ENCODE results near the gene ULK4. TPM values are rescaled to one million over a fixed set of nuclear protein-coding genes. Genes with fewer than 3 reads are reported as not detected.

ULK4 gene
- polyA plus RNA-seq, 1 of the 3 experiments (the other 2 are of a cell fraction) = 6.2 TPM

DNA sequence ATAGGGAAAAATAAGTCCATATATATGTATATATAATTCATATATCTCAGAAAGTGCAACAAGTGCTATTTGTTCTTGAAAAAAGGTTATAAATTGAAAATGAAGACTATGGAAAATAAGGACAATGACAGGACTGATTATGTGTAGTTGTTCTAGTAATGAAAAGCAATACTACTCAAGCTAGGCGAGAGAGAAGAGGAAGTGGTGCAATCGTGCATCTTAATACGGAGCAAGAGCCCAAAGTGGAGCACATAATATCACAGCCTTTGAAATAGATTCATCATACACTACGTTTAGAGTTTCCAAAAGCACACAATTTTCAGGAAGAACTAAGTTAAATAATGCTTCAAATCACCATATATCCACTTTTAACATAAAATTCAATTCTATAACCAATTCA is 87.9 kb downstream of the ULK4 start:
- H3K4me3 ChIP-seq (ENCODE audit: low read depth in 2 of 2, low read length in 1 of 2) = no peak overlapping the region
- no peak overlapping the region for H3K27ac ChIP-seq (ENCODE audit: low read depth in 2 of 2, low read length in 1 of 2)
- no peak for DNase-seq
- H3K27me3 ChIP-seq (ENCODE audit: insufficient read depth) = no peaks in the 10 kb centered on the region
- ChIA-PET CTCF (interaction anchor here (13.5 kb wide), 1 partner anchor 1292 kb away, joined by 136 read pairs; no protein-coding TSS in a partner anchor), POLR2A (no interaction called here)
- no peaks in the 10 kb centered on the region for H3K4me1 ChIP-seq (ENCODE audit: control insufficient read depth in 1 of 2, insufficient read depth in 2 of 2, low read depth in 1 of 2, low read length in 1 of 2)
- H4K20me1 ChIP-seq (ENCODE audit: insufficient read depth) = no peaks in the 10 kb centered on the region
- H3F3A ChIP-seq (replicated peaks; ENCODE audit: insufficient read depth) = no peaks in the 10 kb centered on the region
- H3K9me3 ChIP-seq = no peaks in the 10 kb centered on the region
- no peaks in the 10 kb centered on the region for H3K79me2 ChIP-seq (ENCODE audit: insufficient read depth)
- no peak overlapping the region for H3K4me2 ChIP-seq
- H2AFZ ChIP-seq (ENCODE audit: low read depth) = no peak overlapping the region
- H3K9me2 ChIP-seq = no peaks in the 10 kb centered on the region
- TF ChIP-seq FOXJ3 (CRISPR knock-in tag; IDR thresholded peaks at IDR 0.05) = no peak
- no peak overlapping the region for H3K9ac ChIP-seq
- peaks cover 0 to 10% of the 10 kb centered on the region in 2 experiments for H3K36me3 ChIP-seq (replicated peaks in 1 of 2; ENCODE audit: control insufficient read depth in 1 of 2, insufficient read depth in 2 of 2, low read length in 1 of 2)
- WGBS (ENCODE audit: low lambda C conversion rate) = 88% methylated on average over 4 of the region's 4 CpGs

DNA sequence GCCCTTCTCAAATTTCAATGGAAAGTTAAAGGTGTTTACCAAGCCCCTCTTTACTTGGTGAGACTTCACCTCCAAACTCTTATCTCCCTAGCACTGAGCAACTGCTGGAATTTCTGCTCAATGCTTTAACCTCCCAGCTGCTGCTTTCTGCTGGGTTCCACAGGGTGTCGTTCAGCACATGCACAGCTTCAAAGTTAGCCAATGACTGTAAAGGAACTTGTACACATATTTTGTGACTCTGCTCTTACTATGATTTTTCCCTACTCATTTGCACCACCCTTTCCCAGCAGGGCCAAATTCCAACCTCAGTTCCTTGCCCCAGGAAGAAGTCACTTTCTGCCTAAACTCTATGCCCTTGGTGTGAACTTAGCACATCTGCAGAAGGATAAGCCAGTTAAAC is 89.7 kb downstream of the ULK4 start:
- CTCF ChIA-PET = interaction anchor here (1.1 to 1.8 kb wide), 2 partner anchors 10 to 1288 kb away, joined by 5 to 7 read pairs; no protein-coding TSS in a partner anchor
- peaks cover 0 to 10% of the 10 kb centered on the region in 2 experiments for H3K36me3 ChIP-seq (replicated peaks in 1 of 2; ENCODE audit: control insufficient read depth in 1 of 2, insufficient read depth in 2 of 2, low read length in 1 of 2)

More for the DNA sequence above, 89.7 kb downstream of the ULK4 start:
- H3K27ac ChIP-seq (ENCODE audit: low read depth in 2 of 2, low read length in 1 of 2) = no peak overlapping the region
- H3K4me2 ChIP-seq = no peak overlapping the region
- no peak overlapping the region for H3K4me3 ChIP-seq (ENCODE audit: low read depth in 2 of 2, low read length in 1 of 2)
- WGBS (ENCODE audit: low lambda C conversion rate) = 93% methylated on average over 1 of the region's 1 CpG
- no peak overlapping the region for H3K9ac ChIP-seq
- no peaks in the 10 kb centered on the region for H3K9me3 ChIP-seq
- H3K27me3 ChIP-seq (ENCODE audit: insufficient read depth) = no peaks in the 10 kb centered on the region
- H3K79me2 ChIP-seq (ENCODE audit: insufficient read depth) = no peaks in the 10 kb centered on the region
- POLR2A ChIA-PET = no interaction called here
- no peaks in the 10 kb centered on the region for H3K9me2 ChIP-seq
- H4K20me1 ChIP-seq (ENCODE audit: insufficient read depth) = no peaks in the 10 kb centered on the region
- no peaks in the 10 kb centered on the region for H3K4me1 ChIP-seq (ENCODE audit: control insufficient read depth in 1 of 2, insufficient read depth in 2 of 2, low read depth in 1 of 2, low read length in 1 of 2)
- TF ChIP-seq GATA2 (CRISPR knock-in tag; IDR thresholded peaks at IDR 0.05) (no peak), CHD2 (IDR thresholded peaks at IDR 0.05; ENCODE audit: low read length, partially characterized antibody) (no peak), YY1 (IDR thresholded peaks at IDR 0.05; ENCODE audit: low read depth) (no peak), TCF12 (IDR thresholded peaks at IDR 0.05) (no peak), RAD21 (IDR thresholded peaks at IDR 0.05; ENCODE audit: low read length) (no peak), MEF2A (IDR thresholded peaks at IDR 0.05; ENCODE audit: borderline replicate concordance, low read depth) (no peak), MXI1 (IDR thresholded peaks at IDR 0.05; ENCODE audit: low read depth, low read length) (no peak), RXRA (IDR thresholded peaks at IDR 0.05; ENCODE audit: borderline replicate concordance, low read depth) (no peak), ELF1 (IDR thresholded peaks at IDR 0.05) (no peak), SIN3A (IDR thresholded peaks at IDR 0.05; ENCODE audit: borderline replicate concordance, low read depth, low read length) (no peak), RCOR1 (IDR thresholded peaks at IDR 0.05; ENCODE audit: low read length) (no peak), JUND (IDR thresholded peaks at IDR 0.05) (no peak), FOXM1 (IDR thresholded peaks at IDR 0.05; ENCODE audit: low read depth) (no peak), NFIC (IDR thresholded peaks at IDR 0.05; ENCODE audit: borderline replicate concordance) (no peak), RFX5 (IDR thresholded peaks at IDR 0.05; ENCODE audit: low read length) (no peak), GABPA (IDR thresholded peaks at IDR 0.05; ENCODE audit: low read depth) (no peak), EZH2phosphoT487 (IDR thresholded peaks at IDR 0.05; ENCODE audit: borderline replicate concordance, low read depth) (no peak)
- TF ChIP-seq, protein P1, sequence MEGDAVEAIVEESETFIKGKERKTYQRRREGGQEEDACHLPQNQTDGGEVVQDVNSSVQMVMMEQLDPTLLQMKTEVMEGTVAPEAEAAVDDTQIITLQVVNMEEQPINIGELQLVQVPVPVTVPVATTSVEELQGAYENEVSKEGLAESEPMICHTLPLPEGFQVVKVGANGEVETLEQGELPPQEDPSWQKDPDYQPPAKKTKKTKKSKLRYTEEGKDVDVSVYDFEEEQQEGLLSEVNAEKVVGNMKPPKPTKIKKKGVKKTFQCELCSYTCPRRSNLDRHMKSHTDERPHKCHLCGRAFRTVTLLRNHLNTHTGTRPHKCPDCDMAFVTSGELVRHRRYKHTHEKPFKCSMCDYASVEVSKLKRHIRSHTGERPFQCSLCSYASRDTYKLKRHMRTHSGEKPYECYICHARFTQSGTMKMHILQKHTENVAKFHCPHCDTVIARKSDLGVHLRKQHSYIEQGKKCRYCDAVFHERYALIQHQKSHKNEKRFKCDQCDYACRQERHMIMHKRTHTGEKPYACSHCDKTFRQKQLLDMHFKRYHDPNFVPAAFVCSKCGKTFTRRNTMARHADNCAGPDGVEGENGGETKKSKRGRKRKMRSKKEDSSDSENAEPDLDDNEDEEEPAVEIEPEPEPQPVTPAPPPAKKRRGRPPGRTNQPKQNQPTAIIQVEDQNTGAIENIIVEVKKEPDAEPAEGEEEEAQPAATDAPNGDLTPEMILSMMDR (IDR thresholded peaks at IDR 0.05) = no peak
- TF ChIP-seq, protein P2, sequence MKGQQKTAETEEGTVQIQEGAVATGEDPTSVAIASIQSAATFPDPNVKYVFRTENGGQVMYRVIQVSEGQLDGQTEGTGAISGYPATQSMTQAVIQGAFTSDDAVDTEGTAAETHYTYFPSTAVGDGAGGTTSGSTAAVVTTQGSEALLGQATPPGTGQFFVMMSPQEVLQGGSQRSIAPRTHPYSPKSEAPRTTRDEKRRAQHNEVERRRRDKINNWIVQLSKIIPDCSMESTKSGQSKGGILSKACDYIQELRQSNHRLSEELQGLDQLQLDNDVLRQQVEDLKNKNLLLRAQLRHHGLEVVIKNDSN (IDR thresholded peaks at IDR 0.05; ENCODE audit: borderline replicate concordance, low read depth) = no peak
- H2AFZ ChIP-seq (ENCODE audit: low read depth) = no peak overlapping the region
- no peak for DNase-seq
- H3F3A ChIP-seq (replicated peaks; ENCODE audit: insufficient read depth) = no peaks in the 10 kb centered on the region
